ENCODE measurements around the gene CDK6.

DNA sequence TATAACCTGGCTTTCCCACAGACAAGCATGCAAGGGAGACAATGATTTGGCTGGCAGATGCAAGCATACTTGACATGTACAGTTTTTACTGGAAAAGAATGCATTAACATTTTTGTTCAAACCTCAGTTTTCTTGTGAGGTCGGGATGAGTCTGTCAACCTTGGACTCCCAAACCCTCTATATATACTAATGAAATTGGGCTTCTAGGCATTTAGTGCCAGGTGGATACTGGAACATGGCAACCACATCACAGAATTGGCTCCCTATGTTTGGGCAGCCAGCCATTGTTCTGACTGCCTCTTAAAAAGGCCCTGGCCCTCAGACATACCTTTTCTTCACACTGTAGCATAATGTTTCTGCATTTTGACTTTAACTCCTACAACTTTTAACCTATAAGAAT, 39.1 kb downstream of the CDK6 start:
- TF ChIP-seq, protein P1, sequence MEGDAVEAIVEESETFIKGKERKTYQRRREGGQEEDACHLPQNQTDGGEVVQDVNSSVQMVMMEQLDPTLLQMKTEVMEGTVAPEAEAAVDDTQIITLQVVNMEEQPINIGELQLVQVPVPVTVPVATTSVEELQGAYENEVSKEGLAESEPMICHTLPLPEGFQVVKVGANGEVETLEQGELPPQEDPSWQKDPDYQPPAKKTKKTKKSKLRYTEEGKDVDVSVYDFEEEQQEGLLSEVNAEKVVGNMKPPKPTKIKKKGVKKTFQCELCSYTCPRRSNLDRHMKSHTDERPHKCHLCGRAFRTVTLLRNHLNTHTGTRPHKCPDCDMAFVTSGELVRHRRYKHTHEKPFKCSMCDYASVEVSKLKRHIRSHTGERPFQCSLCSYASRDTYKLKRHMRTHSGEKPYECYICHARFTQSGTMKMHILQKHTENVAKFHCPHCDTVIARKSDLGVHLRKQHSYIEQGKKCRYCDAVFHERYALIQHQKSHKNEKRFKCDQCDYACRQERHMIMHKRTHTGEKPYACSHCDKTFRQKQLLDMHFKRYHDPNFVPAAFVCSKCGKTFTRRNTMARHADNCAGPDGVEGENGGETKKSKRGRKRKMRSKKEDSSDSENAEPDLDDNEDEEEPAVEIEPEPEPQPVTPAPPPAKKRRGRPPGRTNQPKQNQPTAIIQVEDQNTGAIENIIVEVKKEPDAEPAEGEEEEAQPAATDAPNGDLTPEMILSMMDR (IDR thresholded peaks at IDR 0.05), result no peak
- no peak for TF ChIP-seq POLR2A (IDR thresholded peaks at IDR 0.05)
- no peak for TF ChIP-seq POLR2AphosphoS5 (IDR thresholded peaks at IDR 0.05)
- no peak for TF ChIP-seq EP300 (IDR thresholded peaks at IDR 0.05; ENCODE audit: low read depth)

All from transverse colon (tissue), 4 donors.